ENCODE results near the gene LPP. TPM values are rescaled to one million over a fixed set of nuclear protein-coding genes. Genes with fewer than 3 reads are reported as not detected.
"Not testable (repeated sequence)": the region's sequence is repeated elsewhere in the genome, so short reads cannot be mapped to it uniquely, and the experiment has no call there.

The LPP gene
- total and polyA plus RNA-seq, 8 donors = 4.9 to 84.4 (median 45.9) TPM

DNA sequence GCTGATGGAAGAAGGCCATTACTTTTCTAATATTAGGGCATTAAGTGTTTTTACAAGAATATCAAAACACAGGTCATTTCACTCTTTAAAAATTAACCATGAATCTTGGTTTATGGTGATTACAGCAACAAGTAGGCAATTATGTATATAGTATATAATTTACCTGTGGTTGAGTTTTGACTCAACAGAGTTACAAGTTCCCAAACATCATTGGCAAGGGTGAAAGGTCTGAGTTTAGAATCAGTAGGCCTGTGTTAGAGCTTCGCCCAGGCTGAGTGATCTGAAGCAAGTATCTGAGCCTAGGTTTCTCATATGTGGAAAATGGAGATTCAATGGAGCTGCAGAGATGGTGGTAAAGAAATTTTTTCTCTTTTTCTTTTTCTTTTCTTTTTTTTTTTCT is 25.1 kb upstream of the LPP start:
- Histone ChIP-seq H3K27ac (no peak overlapping the region), H3K36me3 (no peaks in the 10 kb centered on the region), H3K4me1 (no peaks in the 10 kb centered on the region), H3K4me3 (no peak overlapping the region), H3K9me3 (no peaks in the 10 kb centered on the region), H3K27me3 (no peaks in the 10 kb centered on the region)
- FAIRE-seq = no peak
- TF ChIP-seq, protein P1, sequence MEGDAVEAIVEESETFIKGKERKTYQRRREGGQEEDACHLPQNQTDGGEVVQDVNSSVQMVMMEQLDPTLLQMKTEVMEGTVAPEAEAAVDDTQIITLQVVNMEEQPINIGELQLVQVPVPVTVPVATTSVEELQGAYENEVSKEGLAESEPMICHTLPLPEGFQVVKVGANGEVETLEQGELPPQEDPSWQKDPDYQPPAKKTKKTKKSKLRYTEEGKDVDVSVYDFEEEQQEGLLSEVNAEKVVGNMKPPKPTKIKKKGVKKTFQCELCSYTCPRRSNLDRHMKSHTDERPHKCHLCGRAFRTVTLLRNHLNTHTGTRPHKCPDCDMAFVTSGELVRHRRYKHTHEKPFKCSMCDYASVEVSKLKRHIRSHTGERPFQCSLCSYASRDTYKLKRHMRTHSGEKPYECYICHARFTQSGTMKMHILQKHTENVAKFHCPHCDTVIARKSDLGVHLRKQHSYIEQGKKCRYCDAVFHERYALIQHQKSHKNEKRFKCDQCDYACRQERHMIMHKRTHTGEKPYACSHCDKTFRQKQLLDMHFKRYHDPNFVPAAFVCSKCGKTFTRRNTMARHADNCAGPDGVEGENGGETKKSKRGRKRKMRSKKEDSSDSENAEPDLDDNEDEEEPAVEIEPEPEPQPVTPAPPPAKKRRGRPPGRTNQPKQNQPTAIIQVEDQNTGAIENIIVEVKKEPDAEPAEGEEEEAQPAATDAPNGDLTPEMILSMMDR (IDR thresholded peaks at IDR 0.05) = no peak
- WGBS, 2 donors = 96 to 97% methylated on average over 1 of the region's 1 CpG
- intact Hi-C loops (cut with DNase I) = no loop called here
- ATAC-seq = no peak
- DNase-seq = no peak

DNA sequence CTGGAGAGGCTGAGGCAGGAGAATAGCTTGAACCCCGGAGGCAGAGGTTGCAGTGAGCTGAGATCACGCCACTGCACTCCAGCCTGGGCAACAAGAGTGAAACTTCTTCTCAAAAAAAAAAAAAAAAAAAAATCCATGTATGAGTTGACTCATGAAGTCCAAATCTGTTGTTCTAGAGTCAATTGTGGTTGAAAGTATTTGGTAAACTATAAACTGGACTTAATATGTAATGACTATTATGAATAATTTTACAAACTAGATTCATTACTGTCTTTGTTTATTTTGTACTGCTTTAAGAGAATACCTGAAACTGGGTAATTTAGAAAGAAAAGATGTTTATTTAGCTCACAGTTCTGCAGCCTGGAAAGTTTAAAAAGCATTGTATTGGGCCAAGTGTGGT is 22.9 kb upstream of the LPP start:
- H3K36me3 ChIP-seq; DNase-seq; H3K27me3 ChIP-seq; ATAC-seq; FAIRE-seq; H3K4me1 ChIP-seq; intact Hi-C loops (cut with DNase I); H3K9me3 ChIP-seq; H3K27ac ChIP-seq; H3K4me3 ChIP-seq: not testable (repeated sequence)
- WGBS, 2 donors = 96 to 97% methylated on average over 2 of the region's 2 CpGs

DNA sequence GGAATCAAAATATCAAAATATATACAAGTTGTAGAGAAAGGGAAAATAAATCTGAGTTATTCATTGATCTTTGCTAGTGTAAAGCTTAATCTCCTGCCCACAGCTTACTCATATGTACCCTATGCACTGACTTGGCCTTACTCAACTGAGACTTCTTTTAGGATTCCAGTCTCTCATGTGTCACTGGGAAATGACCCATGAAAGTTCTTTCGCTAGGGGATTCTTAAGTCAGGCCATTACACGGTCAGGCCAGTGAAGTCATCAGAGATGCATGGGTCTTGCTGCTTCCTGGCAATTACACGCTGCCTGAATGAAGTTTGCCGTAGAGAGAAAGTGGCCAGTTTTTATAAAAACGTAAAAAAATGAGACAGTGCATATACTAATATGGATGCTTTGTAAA is 20.7 kb upstream of the LPP start:
- 94 to 95% methylated on average over 5 of the region's 5 CpGs for WGBS, 2 donors
- DNase-seq = no peak
- Histone ChIP-seq H3K9me3 (no peaks in the 10 kb centered on the region), H3K27ac (no peak overlapping the region), H3K4me1 (no peaks in the 10 kb centered on the region), H3K4me3 (no peak overlapping the region), H3K36me3 (no peaks in the 10 kb centered on the region), H3K27me3 (no peaks in the 10 kb centered on the region)
- TF ChIP-seq, protein P1 (IDR thresholded peaks at IDR 0.05) = no peak
- FAIRE-seq = no peak
- ATAC-seq = no peak
- intact Hi-C loops (cut with DNase I) = no loop called here

DNA sequence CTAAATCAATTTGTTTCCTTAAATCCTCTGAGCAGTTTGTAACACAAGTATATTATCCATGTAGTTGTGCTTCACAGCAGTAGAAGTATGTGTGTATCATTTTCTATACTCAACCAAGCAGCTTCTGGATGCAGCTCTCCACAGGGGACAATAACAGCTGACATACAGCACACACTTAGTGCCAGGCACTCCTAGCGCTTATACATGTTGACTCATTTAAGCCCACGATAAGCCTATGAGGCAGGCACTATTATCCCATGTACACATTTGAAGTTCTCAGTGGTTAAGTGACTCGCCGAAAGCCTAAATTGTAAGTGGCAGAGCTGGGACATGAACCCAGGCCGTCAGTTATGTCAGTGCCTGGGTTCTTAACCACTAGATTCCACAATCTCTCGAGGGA is 20.3 kb upstream of the LPP start:
- Histone ChIP-seq H3K9me3 (no peaks in the 10 kb centered on the region), H3K36me3 (no peaks in the 10 kb centered on the region), H3K4me3 (no peak overlapping the region), H3K4me1 (no peaks in the 10 kb centered on the region), H3K27me3 (no peaks in the 10 kb centered on the region), H3K27ac (no peak overlapping the region)
- DNase-seq (no peak), FAIRE-seq (no peak), ATAC-seq (no peak)
- intact Hi-C loops (cut with DNase I) = no loop called here
- TF ChIP-seq, protein P1 (IDR thresholded peaks at IDR 0.05) = no peak
- WGBS, 2 donors = 91 to 93% methylated on average over 6 of the region's 6 CpGs

DNA sequence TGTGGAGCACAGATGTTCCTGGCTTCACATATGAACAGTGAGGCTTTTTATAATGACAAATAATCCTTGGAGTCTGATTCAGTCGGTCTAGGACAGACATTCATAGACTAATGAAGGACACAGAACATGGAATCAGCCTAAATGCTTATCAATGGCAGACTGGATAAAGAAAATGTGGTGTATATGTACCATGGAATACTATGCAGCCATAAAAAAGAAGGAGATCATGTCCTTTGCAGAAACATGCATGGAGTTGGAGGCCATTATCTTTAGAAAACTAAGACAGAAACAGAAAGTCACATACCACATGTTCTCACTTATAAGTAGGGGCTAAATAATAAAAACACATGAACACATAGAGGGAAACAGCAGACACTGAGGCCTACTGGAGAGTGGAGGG is 19.9 kb upstream of the LPP start:
- H3K36me3 ChIP-seq = no peaks in the 10 kb centered on the region
- TF ChIP-seq, protein P1 (IDR thresholded peaks at IDR 0.05) = no peak
- no peak overlapping the region for H3K27ac ChIP-seq
- no peaks in the 10 kb centered on the region for H3K27me3 ChIP-seq
- intact Hi-C loops (cut with DNase I) = no loop called here
- no peak overlapping the region for H3K4me3 ChIP-seq
- 75 to 97% methylated on average over 1 of the region's 1 CpG for WGBS, 2 donors
- no peaks in the 10 kb centered on the region for H3K4me1 ChIP-seq
- FAIRE-seq = no peak
- no peaks in the 10 kb centered on the region for H3K9me3 ChIP-seq
- no peak for DNase-seq
- no peak for ATAC-seq

DNA sequence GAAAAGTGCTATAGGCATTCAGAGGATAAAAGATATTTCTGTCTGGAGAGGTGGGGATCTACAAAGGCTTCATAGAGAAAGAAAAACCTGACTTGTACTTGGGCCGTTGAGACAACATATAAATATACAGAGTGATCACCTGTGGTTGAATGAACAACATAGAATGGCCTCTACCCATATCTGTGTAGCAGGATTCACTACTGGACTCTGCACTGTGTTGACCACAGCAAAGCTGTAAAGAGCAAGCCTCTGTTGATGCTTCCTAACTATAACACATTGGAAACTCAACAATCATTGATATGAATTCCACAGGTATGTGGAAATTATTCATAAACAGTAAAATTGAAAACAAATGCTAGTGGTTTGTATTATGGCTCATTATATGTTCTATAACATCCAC is 19.1 kb upstream of the LPP start:
- no peaks in the 10 kb centered on the region for H3K9me3 ChIP-seq
- intact Hi-C loops (cut with DNase I) = no loop called here
- H3K27me3 ChIP-seq = no peaks in the 10 kb centered on the region
- 93 to 100% methylated on average over 1 of the region's 1 CpG for WGBS, 2 donors
- TF ChIP-seq, protein P1 (IDR thresholded peaks at IDR 0.05) = no peak
- H3K36me3 ChIP-seq = no peaks in the 10 kb centered on the region
- no peaks in the 10 kb centered on the region for H3K4me1 ChIP-seq
- no peak overlapping the region for H3K27ac ChIP-seq
- no peak for DNase-seq
- H3K4me3 ChIP-seq = no peak overlapping the region
- ATAC-seq = no peak
- FAIRE-seq = no peak
